AG08396 (cell line): ENCODE measurements around the gene NPLOC4.
A peak's percentile ranks its signal among the peaks of the same experiment; 100 is the strongest.

Source experiments
- DNase-seq: peaks from one replicate; pipeline ENCODE4 v3.0.0; 2012; ENCODE audit warnings: low spot score, mixed read lengths

The NPLOC4 gene

GRCh38 chr17:81518113-81518784, 118.7 kb downstream of the NPLOC4 start:
- DNase-seq = no peak

- no peak for DNase-seq
Measured at GRCh38 chr17:81517339-81518112, 119.4 kb downstream of the NPLOC4 start.

GRCh38 chr17:81517009-81517338, 119.9 kb downstream of the NPLOC4 start:
- DNase-seq = no peak

- no peak for DNase-seq
Measured at GRCh38 chr17:81516439-81516838, 120.5 kb downstream of the NPLOC4 start.

- DNase-seq = no peak
Measured at GRCh38 chr17:81515530-81516041, 121.3 kb downstream of the NPLOC4 start.

- peak; percentile 90 for DNase-seq
Measured at GRCh38 chr17:81514739-81515529, 122.0 kb downstream of the NPLOC4 start.

GRCh38 chr17:81514489-81514738, 122.5 kb downstream of the NPLOC4 start:
- DNase-seq = no peak

GRCh38 chr17:81513753-81514488, 123.0 kb downstream of the NPLOC4 start:
- DNase-seq = peak; percentile 76

GRCh38 chr17:81513372-81513752, 123.5 kb downstream of the NPLOC4 start:
- peak; percentile 57 for DNase-seq

GRCh38 chr17:81512562-81513371, 124.1 kb downstream of the NPLOC4 start, which contains the start of gene ACTG1:
Gene ACTG1 (minus strand): TSS chr17:81512799. CDS start chr17:81512354, 445 bp downstream.
- DNase-seq = peak; percentile 98

GRCh38 chr17:81511804-81512561, 124.9 kb downstream of the NPLOC4 start:
- DNase-seq = no peak

- DNase-seq = no peak
Measured at GRCh38 chr17:81511554-81511803, 125.4 kb downstream of the NPLOC4 start.

- DNase-seq = no peak
Measured at GRCh38 chr17:81510785-81511553, 125.9 kb downstream of the NPLOC4 start.

- DNase-seq = no peak
Measured at GRCh38 chr17:81509972-81510784, 126.7 kb downstream of the NPLOC4 start.

GRCh38 chr17:81509207-81509971, 127.5 kb downstream of the NPLOC4 start:
- DNase-seq = no peak

- no peak for DNase-seq
Measured at GRCh38 chr17:81508639-81509206, 128.2 kb downstream of the NPLOC4 start.
